Natural killer cell (primary cell): ENCODE results near the gene PPP1R1B. TPM values are rescaled to one million over a fixed set of nuclear protein-coding genes. Genes with fewer than 3 reads are reported as not detected.
A peak's percentile ranks its signal among the peaks of the same experiment; 100 is the strongest.

Experiments used
- ATAC-seq, 3 donors: fragments of 150-1000 bp in 2 of 3; fragments of 200-7000 bp in 1 of 3; cut with Tn5 transposase; 1 replicate in 1 of 3; 2 replicates in 2 of 3; pipeline ENCODE4 v1.10.0; 2021; ENCODE audit warnings: mild to moderate bottlenecking in 2 of 3, moderate library complexity in 2 of 3
- DNase-seq, 2 donors: peaks; one replicate each; pipeline versions ENCODE4 v3.0.0 to v3.0.0-alpha.2; 2013 to 2021; ENCODE audit warnings: mixed read lengths in 1 of 2
- H3K27ac ChIP-seq: one replicate; pipeline ENCODE4 v1.5.1; 2013; ENCODE audit warnings: mild to moderate bottlenecking, low read length
- H3K27me3 ChIP-seq: one replicate; pipeline ENCODE4 v1.6.1; 2013; ENCODE audit warnings: low read length; ENCODE audit not compliant: control insufficient read depth, insufficient read depth
- H3K36me3 ChIP-seq: one replicate; pipeline ENCODE4 v1.6.1; 2013; ENCODE audit warnings: low read length; ENCODE audit not compliant: control insufficient read depth, insufficient read depth
- H3K4me1 ChIP-seq: one replicate; pipeline ENCODE4 v1.6.1; 2013; ENCODE audit warnings: low read length; ENCODE audit not compliant: control insufficient read depth, insufficient read depth
- H3K4me3 ChIP-seq: one replicate; pipeline ENCODE4 v1.5.1; 2013; ENCODE audit warnings: low read length
- H3K9me3 ChIP-seq: one replicate; pipeline ENCODE4 v1.6.1; 2013; ENCODE audit warnings: low read length; ENCODE audit not compliant: control insufficient read depth, insufficient read depth
- H3K27ac Mint-ChIP-seq, 2 donors: one replicate each; pipeline ENCODE4 v1.8.0; 2022; ENCODE audit warnings: mild to moderate bottlenecking in 2 of 2, mixed read lengths in 2 of 2, moderate library complexity in 1 of 2
- H3K27me3 Mint-ChIP-seq, 2 donors: one replicate each; pipeline ENCODE4 v1.8.0; 2022; ENCODE audit warnings: low read depth in 2 of 2, mixed read lengths in 2 of 2
- H3K36me3 Mint-ChIP-seq: one replicate; pipeline ENCODE4 v1.8.0; 2022; ENCODE audit warnings: mixed read lengths
- H3K4me1 Mint-ChIP-seq, 2 donors: one replicate each; pipeline ENCODE4 v1.8.0; 2022; ENCODE audit warnings: mixed read lengths in 2 of 2
- H3K4me3 Mint-ChIP-seq: one replicate; pipeline ENCODE4 v1.8.0; 2022; ENCODE audit warnings: mild to moderate bottlenecking, moderate library complexity, mixed read lengths
- H3K9me3 Mint-ChIP-seq, 2 donors: one replicate each; pipeline ENCODE4 v1.8.0; 2022; ENCODE audit warnings: mixed read lengths in 2 of 2
- CTCF ChIP-seq: fragments of 200-600 bp; IDR thresholded peaks from one replicate; pipeline ENCODE4 v1.8.0; 2022; ENCODE audit warnings: antibody characterized with exemption
- WGBS: methylation state at CpG from one replicate; pipeline ENCODE4 v1.1.7; 2013; ENCODE audit warnings: missing lambda C conversion rate; ENCODE audit not compliant: insufficient coverage; 5-methylcytosine and 5-hydroxymethylcytosine counted together
- intact Hi-C: fragments of 100-400 bp; cut with micrococcal nuclease; formaldehyde crosslinking; loops from one replicate; pipeline ENCODE4 v1.14.2; 2022
- total RNA-seq, 4 donors: library from RNA; stranded (reverse); fragments of 120-200 nt in 1 of 4; gene quantifications; one replicate each; pipeline versions ENCODE4 v1.2.3 to v1.2.4, GENCODE V29; 2013 to 2022

Gene PPP1R1B
- total RNA-seq, 3 donors from 2014 or later (not counting 1 experiment from before 2014, with no cell fraction given): not detected

- intact Hi-C loops: loop anchor here (10.0 kb wide), 1 partner anchor 62 kb away; the partner anchor contains the start of genes GRB7 and MIEN1
- H3K9me3 Mint-ChIP-seq: no peaks in the 10 kb centered on the region
- Histone ChIP-seq H3K4me1 (peaks cover 47% of the 10 kb centered on the region), H3K27me3 (peaks cover 3% of the 10 kb centered on the region), H3K9me3 (no peaks in the 10 kb centered on the region), H3K4me3 (no peak overlapping the region), H3K36me3 (no peaks in the 10 kb centered on the region), H3K27ac (no peak overlapping the region)
- DNase-seq: no peak
- TF ChIP-seq CTCF: peak; percentile 3
- peak overlapping the region in 1 of 2 donors; percentile 24 for H3K27ac Mint-ChIP-seq
- H3K4me1 Mint-ChIP-seq: peaks cover 29 to 50% of the 10 kb centered on the region in 2 donors
- no peak for ATAC-seq
- no peak overlapping the region for H3K4me3 Mint-ChIP-seq
- H3K27me3 Mint-ChIP-seq: no peaks in the 10 kb centered on the region
- H3K36me3 Mint-ChIP-seq: no peaks in the 10 kb centered on the region
- 91% methylated on average over 15 of the region's 15 CpGs for WGBS
Measured at GRCh38 chr17:39672522-39673334, 46.0 kb downstream of the PPP1R1B start.

- Mint-ChIP-seq H3K27ac (no peak overlapping the region), H3K36me3 (no peaks in the 10 kb centered on the region), H3K9me3 (no peaks in the 10 kb centered on the region), H3K4me3 (no peak overlapping the region), H3K27me3 (no peaks in the 10 kb centered on the region), H3K4me1 (peaks cover 34 to 50% of the 10 kb centered on the region in 2 donors)
- no peak for TF ChIP-seq CTCF
- Histone ChIP-seq H3K36me3 (no peaks in the 10 kb centered on the region), H3K27ac (no peak overlapping the region), H3K9me3 (no peaks in the 10 kb centered on the region), H3K27me3 (peaks cover 3% of the 10 kb centered on the region), H3K4me3 (no peak overlapping the region), H3K4me1 (peaks cover 49% of the 10 kb centered on the region)
- intact Hi-C loops: loop anchor here (10.0 kb wide), 1 partner anchor 61 kb away; the partner anchor contains the start of genes GRB7 and MIEN1
- WGBS: 84% methylated on average over 13 of the region's 13 CpGs
- DNase-seq (no peak), ATAC-seq (no peak)
Measured at GRCh38 chr17:39673335-39674081, 46.8 kb downstream of the PPP1R1B start.

- 87% methylated on average over 5 of the region's 5 CpGs for WGBS
- intact Hi-C loops: loop anchor here (10.0 kb wide), 1 partner anchor 61 kb away; the partner anchor contains the start of genes GRB7 and MIEN1
- Mint-ChIP-seq H3K27me3 (no peaks in the 10 kb centered on the region), H3K27ac (no peak overlapping the region), H3K9me3 (no peaks in the 10 kb centered on the region), H3K4me1 (peaks cover 37 to 53% of the 10 kb centered on the region in 2 donors), H3K4me3 (no peak overlapping the region), H3K36me3 (no peaks in the 10 kb centered on the region)
- no peak overlapping the region for H3K27ac ChIP-seq
- H3K27me3 ChIP-seq: peaks cover 3% of the 10 kb centered on the region
- H3K36me3 ChIP-seq: no peaks in the 10 kb centered on the region
- DNase-seq (no peak), ATAC-seq (no peak)
- no peak overlapping the region for H3K4me3 ChIP-seq
- H3K4me1 ChIP-seq: peaks cover 50% of the 10 kb centered on the region
- TF ChIP-seq CTCF: no peak
- H3K9me3 ChIP-seq: no peaks in the 10 kb centered on the region
Measured at GRCh38 chr17:39674179-39674578, 47.4 kb downstream of the PPP1R1B start.
